CD8-positive, alpha-beta memory T cell (primary cell): ENCODE results near the gene SNX1. TPM values are rescaled to one million over a fixed set of nuclear protein-coding genes. Genes with fewer than 3 reads are reported as not detected.
A peak's percentile ranks its signal among the peaks of the same experiment; 100 is the strongest.

Experiments
- CTCF ChIA-PET: fragments of 350-600 bp; sonication (Branson Sonifier 250); formaldehyde crosslinking; loops from one replicate; lab custom pipeline; 2021; ENCODE audit warnings: antibody characterized with exemption; lab: Charles Lee
- POLR2A ChIA-PET: fragments of 350-600 bp; sonication (Branson Sonifier 250); formaldehyde crosslinking; loops from one replicate; lab custom pipeline; 2021; ENCODE audit warnings: antibody characterized with exemption; lab: Charles Lee
- DNase-seq, 5 donors: peaks; one replicate each; pipeline versions ENCODE4 v3.0.0 to v3.0.0-alpha.2; 2020 to 2022; ENCODE audit warnings: mixed read lengths in 1 of 5
- H3K27ac ChIP-seq: one replicate; pipeline ENCODE4 v1.7.0; 2013; ENCODE audit warnings: low read depth, mild to moderate bottlenecking, low read length, moderate library complexity
- H3K27me3 ChIP-seq: 2 replicates; pipeline ENCODE4 v1.7.0; 2013; ENCODE audit warnings: low read length, mild to moderate bottlenecking; ENCODE audit not compliant: insufficient read depth, poor library complexity, severe bottlenecking
- H3K36me3 ChIP-seq: 2 replicates; pipeline ENCODE4 v1.7.0; 2013; ENCODE audit warnings: mild to moderate bottlenecking, low read length, moderate library complexity; ENCODE audit not compliant: insufficient read depth
- H3K4me1 ChIP-seq: 2 replicates; pipeline ENCODE4 v1.7.0; 2013; ENCODE audit warnings: mild to moderate bottlenecking, low read length, moderate library complexity; ENCODE audit not compliant: insufficient read depth
- H3K4me3 ChIP-seq: 2 replicates; pipeline ENCODE4 v1.7.0; 2013; ENCODE audit warnings: mild to moderate bottlenecking, low read length
- H3K9me3 ChIP-seq: 2 replicates; pipeline ENCODE4 v1.7.0; 2013; ENCODE audit warnings: mild to moderate bottlenecking, low read length
- H3K27ac Mint-ChIP-seq, 8 donors: one replicate each; pipeline ENCODE4 v1.8.0; 2020 to 2021; ENCODE audit warnings: mixed read lengths in 8 of 8, mild to moderate bottlenecking in 6 of 8, inconsistent platforms in 3 of 8, moderate library complexity in 3 of 8
- H3K27me3 Mint-ChIP-seq, 2 donors: one replicate each; pipeline ENCODE4 v1.8.0; 2020 to 2021; ENCODE audit warnings: mixed read lengths in 2 of 2, mild to moderate bottlenecking in 1 of 2, moderate library complexity in 1 of 2
- H3K36me3 Mint-ChIP-seq, 3 donors: one replicate each; pipeline ENCODE4 v1.8.0; 2020 to 2021; ENCODE audit warnings: mixed read lengths in 3 of 3, inconsistent platforms in 1 of 3, mild to moderate bottlenecking in 1 of 3
- H3K4me1 Mint-ChIP-seq, 3 donors: one replicate each; pipeline ENCODE4 v1.8.0; 2020 to 2021; ENCODE audit warnings: mixed read lengths in 3 of 3, inconsistent platforms in 1 of 3, mild to moderate bottlenecking in 1 of 3
- H3K4me3 Mint-ChIP-seq, 7 donors: one replicate each; pipeline ENCODE4 v1.8.0; 2020 to 2021; ENCODE audit warnings: mixed read lengths in 7 of 7, mild to moderate bottlenecking in 6 of 7, moderate library complexity in 4 of 7, inconsistent platforms in 2 of 7
- H3K9me3 Mint-ChIP-seq, 5 donors: one replicate each; pipeline ENCODE4 v1.8.0; 2020 to 2022; ENCODE audit warnings: mixed read lengths in 5 of 5, mild to moderate bottlenecking in 3 of 5, moderate library complexity in 2 of 5, inconsistent platforms in 1 of 5
- polyA plus RNA-seq: library from polyadenylated mRNA; unstranded; fragments of 300-500 nt; fragmentation: Illumina TruSeq; gene quantifications from one replicate; pipeline ENCODE4 v1.2.3, GENCODE V29; 2021
- total RNA-seq, 2 experiments: library from RNA; stranded (reverse); gene quantifications; one replicate each; pipeline ENCODE4 v1.2.3, GENCODE V29; 2021

The SNX1 gene
- total and polyA plus RNA-seq, 3 experiments from 2014 or later: 63.4 to 93.6 (median 90.1) TPM

- CTCF ChIA-PET: interaction anchor here (1.0 to 1.4 kb wide), 4 partner anchors 12 to 502 kb away, joined by 3 to 4 read pairs (median 3); partner anchors contain the start of gene DAPK2
- H3K27ac Mint-ChIP-seq: peak overlapping the region in 2 of 8 donors; percentile 3 to 38
- Histone ChIP-seq H3K4me1 (peaks cover 13% of the 10 kb centered on the region), H3K9me3 (no peaks in the 10 kb centered on the region), H3K36me3 (peaks cover 8% of the 10 kb centered on the region), H3K27ac (no peak overlapping the region), H3K4me3 (no peak overlapping the region), H3K27me3 (peaks cover 14% of the 10 kb centered on the region)
- H3K9me3 Mint-ChIP-seq: no peaks in the 10 kb centered on the region
- H3K4me3 Mint-ChIP-seq: peak overlapping the region in 5 of 7 donors; percentile 19 to 78 (median 54)
- POLR2A ChIA-PET: interaction anchor here (0.7 kb wide), 1 partner anchor 545 kb away, joined by 3 read pairs; no protein-coding TSS in a partner anchor
- peaks cover 7 to 12% of the 10 kb centered on the region in 2 donors for H3K27me3 Mint-ChIP-seq
- H3K36me3 Mint-ChIP-seq: peaks cover 0 to 16% (median 0%) of the 10 kb centered on the region in 3 donors
- DNase-seq: no peak
- H3K4me1 Mint-ChIP-seq: peaks cover 19 to 34% (median 25%) of the 10 kb centered on the region in 3 donors
These were observed 54.3 kb downstream of the SNX1 start for GRCh38 chr15:64149893-64150578.

DNA sequence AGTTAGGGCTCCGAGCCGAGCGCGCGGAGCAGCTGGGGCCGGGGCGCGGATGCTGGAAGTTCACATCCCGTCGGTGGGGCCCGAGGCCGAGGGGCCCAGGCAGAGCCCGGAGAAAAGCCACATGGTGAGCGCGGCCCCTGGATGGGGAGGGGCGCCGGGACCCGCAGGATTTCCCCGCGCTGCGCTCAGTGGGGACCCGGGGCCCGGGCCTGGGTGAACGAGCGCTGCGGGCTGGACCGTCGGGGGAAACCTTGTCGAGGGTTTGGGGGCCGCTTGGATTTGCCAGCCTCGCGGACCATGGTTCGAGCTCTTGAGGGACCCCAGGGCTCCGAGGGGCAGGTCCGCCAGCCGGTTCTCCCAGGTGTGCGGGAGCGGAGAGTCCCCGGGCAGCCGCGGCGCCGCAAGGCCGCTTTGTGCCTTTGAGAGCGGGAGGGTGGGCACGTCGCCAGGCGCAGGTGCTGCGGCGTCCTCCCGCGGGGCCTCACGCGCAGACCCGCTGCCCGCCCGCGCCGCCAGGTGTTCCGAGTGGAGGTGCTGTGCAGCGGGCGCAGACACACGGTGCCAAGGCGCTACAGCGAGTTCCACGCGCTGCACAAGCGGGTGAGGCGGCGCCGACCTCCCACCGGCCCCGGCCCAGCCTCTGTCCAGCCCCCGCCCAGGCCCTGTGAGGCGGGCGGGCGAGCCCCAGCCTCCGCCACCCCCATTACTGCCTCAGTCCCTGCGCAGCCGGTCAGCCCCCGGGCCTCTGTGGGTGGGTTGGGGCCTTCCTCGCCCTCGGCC, 56.1 kb downstream of the SNX1 start, which contains the start of gene SNX22:
Gene SNX22 (plus strand): TSS at position 5 of the 780 bp plus-strand sequence. CDS start 45 bp downstream, at position 50.
- Histone ChIP-seq H3K4me3 (peak within 1 kb of the TSS; percentile 34), H3K4me1 (peaks cover 13% of the 10 kb centered on the region), H3K27ac (no peak within 1 kb of the TSS), H3K27me3 (peaks cover 14% of the 10 kb centered on the region), H3K9me3 (no peaks in the 10 kb centered on the region), H3K36me3 (peaks cover 21% of the 10 kb centered on the region)
- H3K4me3 Mint-ChIP-seq: peak within 1 kb of the TSS; percentile 54 to 81 (median 70)
- CTCF ChIA-PET: interaction anchor here (1.3 to 3.2 kb wide), 5 partner anchors 7 to 665 kb away, joined by 3 to 35 read pairs (median 5); partner anchors contain the start of genes CIAO2A, PPIB and SNX1
- peaks cover 0 to 26% (median 0%) of the 10 kb centered on the region in 3 donors for H3K36me3 Mint-ChIP-seq
- peaks cover 7 to 12% of the 10 kb centered on the region in 2 donors for H3K27me3 Mint-ChIP-seq
- POLR2A ChIA-PET: interaction anchor here (3.9 kb wide), 1 partner anchor 11 kb away, joined by 20 read pairs; the partner anchor contains the start of gene PPIB
- peak within 1 kb of the TSS in 2 of 8 donors; percentile 38 to 47 for H3K27ac Mint-ChIP-seq
- peak in 4 of 5 donors; percentile 22 to 40 (median 24) for DNase-seq
- peaks cover 19 to 34% (median 25%) of the 10 kb centered on the region in 3 donors for H3K4me1 Mint-ChIP-seq
- H3K9me3 Mint-ChIP-seq: no peaks in the 10 kb centered on the region

GRCh38 chr15:64152507-64153387, 57.0 kb downstream of the SNX1 start:
- H3K27ac ChIP-seq: no peak overlapping the region
- H3K27me3 ChIP-seq: peaks cover 14% of the 10 kb centered on the region
- POLR2A ChIA-PET: interaction anchor here (0.6 to 3.9 kb wide), 5 partner anchors 8 to 543 kb away, joined by 3 to 20 read pairs (median 4); partner anchors contain the start of genes CIAO2A, PPIB and SNX1
- peak in 1 of 5 donors; percentile 20 for DNase-seq
- CTCF ChIA-PET: interaction anchor here (0.8 to 3.2 kb wide), 16 partner anchors 8 to 666 kb away, joined by 3 to 35 read pairs (median 4); partner anchors contain the start of genes CIAO2A, PPIB and SNX1
- Mint-ChIP-seq H3K4me3 (peak overlapping the region in 6 of 7 donors; percentile 28 to 74 (median 63)), H3K27ac (peak overlapping the region in 2 of 8 donors; percentile 38 to 47), H3K36me3 (peaks cover 0 to 34% (median 0%) of the 10 kb centered on the region in 3 donors), H3K9me3 (no peaks in the 10 kb centered on the region), H3K27me3 (peaks cover 7 to 12% of the 10 kb centered on the region in 2 donors), H3K4me1 (peaks cover 20 to 38% (median 25%) of the 10 kb centered on the region in 3 donors)
- no peaks in the 10 kb centered on the region for H3K9me3 ChIP-seq
- H3K36me3 ChIP-seq: peaks cover 29% of the 10 kb centered on the region
- peak overlapping the region; percentile 26 for H3K4me3 ChIP-seq
- peaks cover 13% of the 10 kb centered on the region for H3K4me1 ChIP-seq

- POLR2A ChIA-PET: interaction anchor here (0.6 to 3.9 kb wide), 5 partner anchors 9 to 544 kb away, joined by 3 to 20 read pairs (median 4); partner anchors contain the start of genes CIAO2A, PPIB and SNX1
- Histone ChIP-seq H3K36me3 (peaks cover 39% of the 10 kb centered on the region), H3K9me3 (no peaks in the 10 kb centered on the region), H3K4me1 (peaks cover 15% of the 10 kb centered on the region), H3K4me3 (no peak overlapping the region), H3K27ac (no peak overlapping the region), H3K27me3 (peaks cover 14% of the 10 kb centered on the region)
- Mint-ChIP-seq H3K27me3 (peaks cover 7 to 12% of the 10 kb centered on the region in 2 donors), H3K4me1 (peaks cover 28 to 47% (median 30%) of the 10 kb centered on the region in 3 donors), H3K9me3 (no peaks in the 10 kb centered on the region), H3K36me3 (peaks cover 3 to 44% (median 9%) of the 10 kb centered on the region in 3 donors), H3K4me3 (peak overlapping the region; percentile 32 to 81 (median 75)), H3K27ac (peak overlapping the region in 7 of 8 donors; percentile 20 to 94 (median 61))
- CTCF ChIA-PET: interaction anchor here (0.8 to 3.2 kb wide), 16 partner anchors 9 to 498 kb away, joined by 3 to 35 read pairs (median 4); partner anchors contain the start of genes CIAO2A, PPIB and SNX1
- DNase-seq: peak; percentile 79 to 90 (median 84)
These were observed 57.9 kb downstream of the SNX1 start for GRCh38 chr15:64153480-64154367.

DNA sequence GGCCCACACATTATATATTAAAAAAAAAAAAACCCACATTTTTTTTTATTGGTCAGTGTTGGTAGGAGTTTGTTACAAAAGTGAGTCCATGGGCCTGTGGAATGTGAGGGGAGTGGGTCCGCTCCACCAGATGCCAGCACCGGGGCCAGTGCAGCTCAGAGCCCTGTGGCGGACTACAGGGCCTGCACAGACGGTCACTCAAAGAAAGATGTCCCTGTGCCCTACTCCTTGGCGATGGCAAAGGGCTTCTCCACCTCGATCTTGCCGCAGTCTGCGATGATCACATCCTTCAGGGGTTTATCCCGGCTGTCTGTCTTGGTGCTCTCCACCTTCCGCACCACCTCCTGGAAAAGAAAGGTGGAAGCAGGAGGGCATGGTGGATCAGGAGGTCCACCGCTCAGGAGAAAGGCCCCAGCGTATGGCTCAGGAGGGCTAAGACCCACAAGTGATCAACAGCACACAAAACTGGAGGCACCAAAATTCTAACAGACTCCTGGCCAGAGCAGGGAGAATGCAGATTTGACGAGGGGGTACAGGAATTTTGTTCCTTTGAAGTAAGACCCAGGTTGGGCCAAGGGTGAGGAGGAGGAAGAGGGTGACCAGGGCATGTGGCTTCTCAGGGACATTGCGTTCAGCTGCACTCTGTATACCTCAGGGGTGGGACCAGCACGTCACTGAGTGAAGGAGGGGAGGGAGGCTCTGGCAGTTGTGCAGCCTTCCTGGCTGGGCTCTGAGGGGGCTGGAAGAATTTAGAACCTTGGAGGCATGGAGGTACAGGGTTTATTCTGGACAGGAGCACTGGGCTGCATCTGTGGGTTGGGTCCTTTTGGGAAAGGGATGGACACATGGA, 60.2 kb downstream of the SNX1 start:
- POLR2A ChIA-PET: no interaction called here
- no peaks in the 10 kb centered on the region for H3K9me3 ChIP-seq
- CTCF ChIA-PET: no interaction called here
- no peaks in the 10 kb centered on the region for H3K9me3 Mint-ChIP-seq
- H3K27me3 ChIP-seq: peaks cover 11% of the 10 kb centered on the region
- peaks cover 5 to 10% of the 10 kb centered on the region in 2 donors for H3K27me3 Mint-ChIP-seq
- H3K4me1 ChIP-seq: peaks cover 30% of the 10 kb centered on the region
- peak overlapping the region in 2 of 7 donors; percentile 1 to 23 for H3K4me3 Mint-ChIP-seq
- peaks cover 55% of the 10 kb centered on the region for H3K36me3 ChIP-seq
- no peak overlapping the region for H3K27ac ChIP-seq
- no peak for DNase-seq
- peaks cover 30 to 47% (median 33%) of the 10 kb centered on the region in 3 donors for H3K4me1 Mint-ChIP-seq
- H3K36me3 Mint-ChIP-seq: peaks cover 12 to 61% (median 16%) of the 10 kb centered on the region in 3 donors
- H3K27ac Mint-ChIP-seq: peak overlapping the region in 2 of 8 donors; percentile 13 to 63
- no peak overlapping the region for H3K4me3 ChIP-seq
